GM19438 (cell line): Measurements from ENCODE around the gene FOXK2.
"Not testable (repeated sequence)": the region's sequence is repeated elsewhere in the genome, so short reads cannot be mapped to it uniquely, and the experiment has no call there.

Experiments used
- ATAC-seq: cut with Tn5 transposase; IDR thresholded peaks from one replicate; pipeline ENCODE4 v1.9.1; 2021; ENCODE audit warnings: low read depth; ENCODE audit not compliant: unreplicated experiment

Gene FOXK2

DNA sequence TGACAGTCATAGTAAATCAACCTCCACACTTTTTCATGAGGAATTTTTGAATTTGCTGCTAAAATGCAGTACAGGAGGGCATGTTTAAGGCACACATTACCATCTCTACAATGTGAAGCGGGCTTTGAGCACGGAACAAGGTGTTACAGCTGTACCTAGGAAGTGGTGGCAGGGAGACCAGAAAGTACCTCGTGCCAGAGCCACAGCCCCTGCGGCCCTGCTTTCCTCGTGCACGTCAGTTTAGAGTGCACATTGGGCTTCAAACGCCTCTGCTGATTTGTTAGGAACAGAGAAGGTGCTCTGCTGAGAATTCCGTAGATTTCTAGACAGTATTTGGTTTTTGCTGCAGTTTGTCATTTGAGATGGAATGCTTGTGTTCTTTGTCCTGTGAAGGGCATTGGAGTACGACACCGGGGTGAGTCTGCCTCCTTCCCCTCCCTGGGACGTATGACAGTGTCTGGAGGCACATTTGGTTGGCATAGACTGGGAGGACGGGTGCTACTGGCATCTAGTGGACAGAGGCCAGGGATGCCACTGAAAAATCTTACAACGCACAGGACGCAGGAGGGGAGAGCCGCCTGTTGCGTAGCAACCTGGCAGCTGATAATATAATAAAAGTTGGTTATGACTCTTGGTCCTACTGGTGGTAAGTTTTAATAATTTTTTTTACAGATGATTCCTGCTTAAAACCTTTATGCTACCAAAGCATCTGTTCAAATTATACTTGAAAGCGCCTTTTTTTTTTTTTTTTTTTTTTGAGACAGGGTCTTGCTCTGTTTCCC is 9.1 kb downstream of the FOXK2 start:
- no peak for ATAC-seq

DNA sequence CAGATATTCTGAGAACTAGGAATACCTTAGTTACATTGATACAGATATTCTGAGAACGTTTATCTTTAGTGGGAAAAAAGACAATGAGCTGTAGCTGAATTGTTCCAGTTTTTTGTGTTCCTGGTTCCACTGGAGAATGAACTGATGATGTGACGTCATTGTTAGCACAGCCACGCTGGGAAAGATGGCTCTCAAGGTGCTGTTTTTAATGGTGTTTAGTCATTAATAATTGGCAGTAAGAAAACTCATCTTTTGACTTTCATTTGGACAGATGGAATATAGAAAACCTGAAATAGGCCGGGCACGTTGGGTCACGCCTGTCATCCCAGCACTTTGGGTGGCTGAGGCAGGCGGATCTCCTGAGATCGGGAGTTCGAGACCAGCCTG is 10.4 kb downstream of the FOXK2 start:
- no peak for ATAC-seq

DNA sequence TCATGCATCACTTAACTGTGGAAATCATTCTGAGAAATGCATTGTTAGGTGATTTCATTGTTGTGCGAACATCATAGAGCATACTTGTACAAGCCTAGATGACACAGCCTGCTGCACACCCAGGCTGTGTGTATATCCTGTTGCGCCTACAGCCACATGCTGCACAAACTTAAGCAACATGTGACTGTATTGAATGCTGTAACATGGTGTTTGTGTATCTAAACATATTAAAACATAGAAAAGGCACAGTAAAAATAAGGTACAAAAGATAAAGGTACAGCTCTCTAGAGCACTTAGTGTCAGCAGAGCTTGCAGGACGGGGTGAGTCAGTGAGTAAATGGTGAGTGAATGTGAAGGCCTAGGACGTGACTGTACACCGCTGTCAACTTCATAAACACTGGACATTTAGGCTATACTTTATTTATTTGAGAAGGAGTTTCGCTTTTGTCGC is 11.9 kb downstream of the FOXK2 start:
- ATAC-seq = no peak

DNA sequence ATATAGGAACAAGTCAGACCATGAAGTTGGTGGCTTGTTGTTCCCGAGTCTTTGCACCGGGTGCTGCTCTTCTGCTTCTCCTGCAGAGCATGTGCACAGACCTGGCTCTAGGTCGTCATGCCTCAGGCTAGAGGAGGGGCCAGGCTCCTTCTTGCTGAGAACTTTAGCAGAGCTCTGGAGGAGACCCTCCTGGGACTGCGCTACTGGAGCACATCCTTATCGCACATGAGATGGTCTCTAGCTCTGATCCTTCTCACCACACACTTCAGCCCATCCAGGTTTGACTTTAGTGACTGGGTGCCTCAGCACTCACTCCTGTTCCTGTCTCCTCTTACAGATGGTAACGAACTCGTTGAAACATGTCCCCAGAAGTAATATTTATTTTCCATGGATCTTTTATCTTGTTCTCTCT is 14.9 kb downstream of the FOXK2 start:
- no peak for ATAC-seq

- ATAC-seq = no peak
These were observed 17.1 kb downstream of the FOXK2 start for GRCh38 chr17:82536512-82537201.

- ATAC-seq = not testable (repeated sequence)
These were observed 17.7 kb downstream of the FOXK2 start for GRCh38 chr17:82537228-82537627.

- ATAC-seq = not testable (repeated sequence)
These were observed 19.5 kb downstream of the FOXK2 start for GRCh38 chr17:82539076-82539475.

- no peak for ATAC-seq
These were observed 22.9 kb downstream of the FOXK2 start for GRCh38 chr17:82542439-82542838.

GRCh38 chr17:82544431-82545070 is 25.0 kb downstream of the FOXK2 start:
- ATAC-seq = no peak

- no peak for ATAC-seq
These were observed 25.5 kb downstream of the FOXK2 start for GRCh38 chr17:82545071-82545462.

DNA sequence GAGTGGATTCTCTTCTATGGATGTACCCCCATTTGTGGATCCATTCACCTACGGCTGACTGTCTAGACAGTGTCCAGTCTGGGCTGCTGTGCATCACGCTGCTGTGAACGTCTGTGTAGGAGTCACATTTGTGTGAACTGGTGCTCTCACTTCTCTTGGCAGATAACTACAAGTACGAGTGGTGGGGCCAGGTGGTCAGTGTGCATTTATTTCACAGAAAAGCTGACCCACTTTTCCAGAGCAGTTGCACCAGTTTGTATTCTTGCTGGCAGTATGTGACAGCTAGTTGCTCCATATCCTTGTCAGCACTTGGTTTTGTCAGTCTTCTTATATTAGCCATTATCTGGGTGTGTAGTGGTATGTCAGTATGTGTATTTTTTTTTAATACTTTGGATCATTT is 28.4 kb downstream of the FOXK2 start:
- ATAC-seq = no peak

GRCh38 chr17:82548681-82549303 is 29.3 kb downstream of the FOXK2 start:
- no peak for ATAC-seq

DNA sequence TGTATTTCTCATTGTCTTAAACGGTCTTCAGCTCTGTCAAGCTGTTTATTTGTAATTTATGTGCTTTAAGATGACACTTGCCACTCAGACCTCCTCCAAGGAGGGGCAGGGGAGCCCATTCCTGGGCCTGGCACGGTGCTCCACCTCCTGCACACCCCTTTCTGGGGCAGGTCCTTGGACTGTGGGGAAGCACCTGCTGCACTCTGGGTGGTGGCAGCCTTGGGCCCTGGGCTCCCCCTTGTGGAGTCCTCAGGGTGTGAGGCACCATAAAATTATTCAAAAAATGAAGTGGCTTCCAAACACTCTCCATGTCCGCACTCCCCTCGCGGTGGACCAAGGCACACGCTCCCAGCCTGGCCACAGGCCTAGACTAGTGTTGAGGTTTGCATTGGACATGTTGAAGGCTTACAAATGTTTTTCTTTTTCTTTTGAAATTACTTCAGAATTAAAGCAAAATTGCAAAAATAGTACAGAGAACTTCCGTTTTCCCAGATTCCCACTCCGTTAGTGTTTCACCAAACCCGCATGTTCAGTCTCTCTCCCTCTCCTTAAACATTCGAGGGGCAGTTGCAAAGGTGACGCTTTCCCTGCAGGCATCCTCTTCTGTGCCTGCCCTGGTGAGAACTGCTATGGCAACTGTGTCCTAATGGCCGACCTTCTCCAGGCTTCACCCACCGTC is 32.4 kb downstream of the FOXK2 start:
- ATAC-seq = peak; percentile 62

DNA sequence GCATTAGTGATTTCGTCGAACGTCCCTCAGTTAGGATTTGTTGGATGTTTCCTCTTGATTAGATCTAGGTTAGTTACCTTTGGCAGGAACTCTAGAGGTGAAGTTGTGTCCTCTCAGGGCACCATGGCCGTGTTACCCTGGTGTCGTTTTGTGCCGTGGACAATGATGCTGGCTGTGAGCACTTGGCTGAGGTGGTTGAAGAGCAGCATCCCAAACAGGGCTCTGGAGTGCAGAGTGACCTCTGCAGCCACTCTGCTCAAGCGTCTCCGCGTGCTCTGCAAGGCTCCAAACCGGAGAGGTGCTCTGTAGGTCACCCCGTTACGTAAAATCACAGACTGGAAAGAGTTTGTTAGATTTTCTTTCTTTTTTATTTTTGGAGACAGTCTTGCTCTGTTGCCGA is 33.0 kb downstream of the FOXK2 start:
- ATAC-seq = no peak

- no peak for ATAC-seq
These were observed 33.8 kb downstream of the FOXK2 start for GRCh38 chr17:82553210-82553930.

- ATAC-seq = not testable (repeated sequence)
These were observed 38.0 kb downstream of the FOXK2 start for GRCh38 chr17:82557510-82557909.

DNA sequence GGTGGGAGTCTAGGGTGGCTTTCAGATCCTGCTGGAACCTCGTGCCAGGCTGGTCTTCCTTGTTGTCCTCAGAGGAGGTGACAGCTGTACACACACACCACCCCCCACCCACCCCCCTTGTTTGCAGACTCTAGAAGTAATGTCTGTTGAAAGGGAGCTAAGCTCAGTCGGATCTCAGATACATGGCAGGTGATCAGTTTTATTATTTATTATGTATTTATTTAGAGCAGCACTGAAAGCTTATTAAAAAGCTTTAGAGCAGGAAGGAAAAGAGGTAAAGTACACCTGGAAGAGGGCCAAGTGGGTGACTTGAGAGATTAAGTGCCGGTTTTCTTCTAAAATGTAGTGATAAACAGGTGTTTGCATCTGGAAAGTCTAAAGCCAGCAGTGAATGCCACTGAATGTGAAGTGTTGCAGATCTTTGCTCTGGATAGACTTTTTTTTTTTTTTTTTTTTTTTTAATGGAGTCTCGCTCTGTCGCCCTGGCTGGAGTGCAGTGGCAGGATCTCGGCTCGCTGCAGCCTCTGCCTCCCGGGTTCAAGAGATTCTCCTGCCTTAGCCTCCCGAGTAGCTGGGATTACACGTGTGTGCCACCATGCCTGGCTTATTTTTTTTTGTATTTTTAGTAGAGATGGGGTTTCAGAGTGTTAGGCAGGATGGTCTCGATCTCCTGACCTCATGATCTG is 40.2 kb downstream of the FOXK2 start:
- no peak for ATAC-seq

DNA sequence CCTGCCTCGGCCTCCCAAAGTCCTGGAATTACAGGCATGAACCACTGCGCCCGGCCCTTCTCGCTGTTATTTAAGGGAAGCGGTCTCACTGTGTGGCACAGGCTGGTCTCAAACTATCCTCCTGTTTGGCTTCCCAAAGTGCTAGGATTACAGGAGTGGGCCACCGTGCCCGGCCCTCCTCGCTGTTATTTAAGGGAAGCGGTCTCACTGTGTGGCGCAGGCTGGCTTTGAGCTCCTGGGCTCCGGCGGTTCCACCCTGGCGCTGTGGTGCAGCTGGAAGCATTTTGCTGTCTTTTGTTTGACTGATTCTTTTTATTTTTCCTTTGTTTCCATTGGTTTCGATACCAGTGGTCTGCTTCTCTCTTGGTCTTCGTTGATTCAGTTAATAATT is 40.7 kb downstream of the FOXK2 start:
- ATAC-seq = no peak

GRCh38 chr17:82560802-82561428 is 41.4 kb downstream of the FOXK2 start:
- no peak for ATAC-seq
